ENCODE results near the gene CA10.

DNA sequence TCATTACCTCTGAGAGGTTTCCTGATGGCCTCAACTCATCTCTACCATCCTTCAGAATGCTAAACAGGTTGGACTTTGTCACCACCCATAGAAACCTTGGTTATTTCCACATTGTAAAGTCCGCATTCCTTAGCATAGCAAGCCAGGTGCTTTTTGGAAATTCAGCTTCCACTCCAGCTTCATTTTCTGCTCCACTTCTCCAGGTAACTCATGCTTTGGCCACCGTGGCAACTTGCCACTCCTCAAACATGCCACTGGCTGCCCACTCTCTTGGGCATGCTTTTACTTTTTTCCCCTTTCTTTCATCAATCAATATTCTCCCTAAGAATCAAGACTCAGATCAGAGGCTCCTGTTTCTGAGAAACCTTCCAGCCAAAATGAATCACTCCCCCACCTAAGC is 203.3 kb downstream of the CA10 start:
- TF ChIP-seq REST (IDR thresholded peaks at IDR 0.05; ENCODE audit: insufficient read depth in 1 of 2, low read depth in 2 of 2, low read length in 2 of 2), result no peak
- no peak for TF ChIP-seq POLR2AphosphoS5 (IDR thresholded peaks at IDR 0.05; ENCODE audit: low read depth, low read length)
- no peak for TF ChIP-seq TAF1 (IDR thresholded peaks at IDR 0.05; ENCODE audit: borderline replicate concordance, insufficient read depth, low read length)

All from PFSK-1 (cell line).